H9 (cell line): ENCODE measurements around the gene IL1RAPL2. TPM values are rescaled to one million over a fixed set of nuclear protein-coding genes. Genes with fewer than 3 reads are reported as not detected.

Experiments
- DNase-seq: peaks from one replicate; pipeline ENCODE4 v3.0.0-alpha.2; 2017
- H2AFZ ChIP-seq: one replicate; pipeline ENCODE4 v1.6.1; 2013; ENCODE audit warnings: mild to moderate bottlenecking, low read length, control low read depth, moderate library complexity
- H2AK5ac ChIP-seq: 2 replicates; pipeline ENCODE4 v1.6.1; 2013; ENCODE audit warnings: low read length, control low read depth, mixed read lengths; ENCODE audit not compliant: insufficient read length
- H2BK120ac ChIP-seq: one replicate; pipeline ENCODE4 v1.6.1; 2013; ENCODE audit warnings: low read depth, mild to moderate bottlenecking, low read length, control low read depth, inconsistent platforms; ENCODE audit not compliant: poor library complexity, severe bottlenecking
- H2BK12ac ChIP-seq: 2 replicates; pipeline ENCODE4 v1.6.1; 2013; ENCODE audit warnings: low read length, control low read depth, mixed read lengths, low read depth; ENCODE audit not compliant: insufficient read length
- H2BK15ac ChIP-seq: 2 replicates; pipeline ENCODE4 v1.6.1; 2013; ENCODE audit warnings: low read depth, low read length, control low read depth
- H2BK20ac ChIP-seq: one replicate; pipeline ENCODE4 v1.6.1; 2013; ENCODE audit warnings: low read depth, mild to moderate bottlenecking, low read length, control low read depth, inconsistent platforms; ENCODE audit not compliant: poor library complexity, severe bottlenecking
- H2BK5ac ChIP-seq: 2 replicates; pipeline ENCODE4 v1.6.1; 2013; ENCODE audit warnings: low read length, control low read depth, mixed read lengths; ENCODE audit not compliant: insufficient read length
- H3K14ac ChIP-seq: 2 replicates; pipeline ENCODE4 v1.6.1; 2013; ENCODE audit warnings: low read length, control low read depth; ENCODE audit not compliant: insufficient read depth
- H3K18ac ChIP-seq: 2 replicates; pipeline ENCODE4 v1.6.1; 2013; ENCODE audit warnings: low read depth, mild to moderate bottlenecking, mixed read lengths, low read length, control low read depth; ENCODE audit not compliant: insufficient read length
- H3K23ac ChIP-seq: 2 replicates; pipeline ENCODE4 v1.6.1; 2013; ENCODE audit warnings: low read length, control low read depth, mixed read lengths, low read depth; ENCODE audit not compliant: insufficient read length
- H3K23me2 ChIP-seq: 2 replicates; pipeline ENCODE4 v1.6.1; 2013; ENCODE audit warnings: low read depth, mild to moderate bottlenecking, mixed read lengths, low read length, control low read depth; ENCODE audit not compliant: insufficient read length, poor library complexity, severe bottlenecking
- H3K27ac ChIP-seq: 2 replicates; pipeline ENCODE4 v1.5.1; 2013; ENCODE audit warnings: low read length, control low read depth, mixed read lengths, low read depth; ENCODE audit not compliant: insufficient read length
- H3K27me3 ChIP-seq: 2 replicates; pipeline ENCODE4 v1.6.1; 2013; ENCODE audit warnings: low read length, control low read depth, inconsistent platforms; ENCODE audit not compliant: insufficient read depth
- H3K4ac ChIP-seq: 2 replicates; pipeline ENCODE4 v1.6.1; 2013; ENCODE audit warnings: low read depth, mild to moderate bottlenecking, control low read depth, inconsistent platforms, low read length, moderate library complexity
- H3K4me1 ChIP-seq: 2 replicates; pipeline ENCODE4 v1.6.1; 2013; ENCODE audit warnings: low read length, control low read depth, inconsistent platforms; ENCODE audit not compliant: insufficient read depth
- H3K4me2 ChIP-seq: 2 replicates; pipeline ENCODE4 v1.6.1; 2013; ENCODE audit warnings: low read length, control low read depth, mixed read lengths; ENCODE audit not compliant: insufficient read length, insufficient read depth
- H3K56ac ChIP-seq: 2 replicates; pipeline ENCODE4 v1.6.1; 2013; ENCODE audit warnings: low read depth, mild to moderate bottlenecking, mixed read lengths, low read length, control low read depth; ENCODE audit not compliant: insufficient read length
- H3K79me1 ChIP-seq: 2 replicates; pipeline ENCODE4 v1.6.1; 2013; ENCODE audit warnings: low read depth, mild to moderate bottlenecking, moderate library complexity, low read length, control low read depth, inconsistent platforms; ENCODE audit not compliant: insufficient read depth, poor library complexity, severe bottlenecking
- H3K79me2 ChIP-seq: 2 replicates; pipeline ENCODE4 v1.6.1; 2013; ENCODE audit warnings: low read length, control low read depth, inconsistent platforms; ENCODE audit not compliant: insufficient read depth
- H3K9ac ChIP-seq: 2 replicates; pipeline ENCODE4 v1.6.1; 2013; ENCODE audit warnings: low read length, control low read depth, mixed read lengths; ENCODE audit not compliant: insufficient read length; ENCODE audit errors: extremely low read depth
- H3K9me3 ChIP-seq: one replicate; pipeline ENCODE4 v1.6.1; 2013; ENCODE audit warnings: low read depth, low read length, inconsistent platforms; ENCODE audit not compliant: control insufficient read depth
- H3T11ph ChIP-seq: one replicate; pipeline ENCODE4 v1.6.1; 2013; ENCODE audit warnings: mild to moderate bottlenecking, low read length, control low read depth, inconsistent platforms
- H4K20me1 ChIP-seq: one replicate; pipeline ENCODE4 v1.6.1; 2013; ENCODE audit not compliant: control insufficient read depth, insufficient read length, insufficient read depth
- H4K5ac ChIP-seq: 2 replicates; pipeline ENCODE4 v1.6.1; 2013; ENCODE audit warnings: low read depth, mild to moderate bottlenecking, mixed read lengths, low read length, control low read depth; ENCODE audit not compliant: insufficient read length
- H4K8ac ChIP-seq: replicated peaks from 2 replicates; pipeline ENCODE4 v1.6.1; 2013; ENCODE audit warnings: low read length, control low read depth, mixed read lengths, low read depth; ENCODE audit not compliant: insufficient read length
- H4K91ac ChIP-seq: 2 replicates; pipeline ENCODE4 v1.6.1; 2013; ENCODE audit warnings: low read depth, mild to moderate bottlenecking, moderate library complexity, mixed read lengths, low read length, control low read depth; ENCODE audit not compliant: insufficient read length
- H3K27ac Mint-ChIP-seq, 3 experiments: 2 replicates in 2 of 3; 3 replicates in 1 of 3; pipeline ENCODE4 v1.8.0; 2020 to 2021; ENCODE audit warnings: mixed read lengths in 3 of 3, mild to moderate bottlenecking in 1 of 3, moderate library complexity in 1 of 3
- H3K27me3 Mint-ChIP-seq: 2 replicates; pipeline ENCODE4 v1.8.0; 2021; ENCODE audit warnings: low read depth, mild to moderate bottlenecking, moderate library complexity, mixed read lengths
- H3K36me3 Mint-ChIP-seq, 3 experiments: 2 replicates in 2 of 3; 3 replicates in 1 of 3; pipeline ENCODE4 v1.8.0; 2020 to 2021; ENCODE audit warnings: low read depth in 3 of 3, mixed read lengths in 3 of 3; ENCODE audit not compliant: insufficient read depth in 1 of 3
- H3K4me1 Mint-ChIP-seq, 2 experiments: 2 replicates each; pipeline ENCODE4 v1.8.0; 2020; ENCODE audit warnings: mixed read lengths in 2 of 2
- H3K4me3 Mint-ChIP-seq, 2 experiments: 2 replicates in 1 of 2; 3 replicates in 1 of 2; pipeline ENCODE4 v1.8.0; 2020 to 2021; ENCODE audit warnings: mild to moderate bottlenecking in 2 of 2, mixed read lengths in 2 of 2, moderate library complexity in 1 of 2
- H3K9me3 Mint-ChIP-seq, 2 experiments: 2 replicates in 1 of 2; 3 replicates in 1 of 2; pipeline ENCODE4 v1.8.0; 2020; ENCODE audit warnings: mild to moderate bottlenecking in 2 of 2, mixed read lengths in 2 of 2, moderate library complexity in 1 of 2
- CTCF ChIP-seq: fragments of 200-600 bp; sonication (generic); conservative IDR thresholded peaks from 3 replicates; pipeline ENCODE4 v1.8.0; 2021; ENCODE audit warnings: antibody characterized with exemption, mild to moderate bottlenecking
- WGBS: extraction: QIAGEN DNeasy Blood & Tissue Kit; methylation state at CpG from one replicate; pipeline ENCODE4 v1.1.7; 2013; ENCODE audit warnings: missing lambda C conversion rate, low lambda C conversion rate, mixed read lengths; ENCODE audit not compliant: insufficient read length; ENCODE audit errors: extremely low coverage; 5-methylcytosine and 5-hydroxymethylcytosine counted together
- total RNA-seq: library from RNA; stranded (reverse); gene quantifications from 2 replicates; pipeline ENCODE4 v1.2.1, GENCODE V29; 2021

The IL1RAPL2 gene
- total RNA-seq, 1 experiment from 2014 or later, result not detected

GRCh38 chrX:105647749-105648148 lies 1081.8 kb downstream of the IL1RAPL2 start:
- H2BK12ac ChIP-seq, result no peak overlapping the region
- no peak overlapping the region for H3K14ac ChIP-seq
- peaks cover 0 to 2% (median 0%) of the 10 kb centered on the region in 3 experiments; a peak in 1 of 7 replicates for H3K36me3 Mint-ChIP-seq
- H3K79me2 ChIP-seq, result no peaks in the 10 kb centered on the region
- H4K20me1 ChIP-seq, result no peaks in the 10 kb centered on the region
- H3K27me3 ChIP-seq, result no peaks in the 10 kb centered on the region
- H3T11ph ChIP-seq, result no peak overlapping the region
- no peak for TF ChIP-seq CTCF
- no peak overlapping the region for H3K18ac ChIP-seq
- H4K91ac ChIP-seq, result no peak overlapping the region
- no peak overlapping the region for H2AK5ac ChIP-seq
- no peak for DNase-seq
- no peak overlapping the region for H3K27ac Mint-ChIP-seq
- no peak overlapping the region for H4K8ac ChIP-seq
- H3K4me3 Mint-ChIP-seq, result no peak overlapping the region
- no peak overlapping the region for H3K9ac ChIP-seq
- H3K4me1 ChIP-seq, result peaks cover 3% of the 10 kb centered on the region; the same call in 1 of the 2 replicates
- no peak overlapping the region for H3K4me2 ChIP-seq
- H3K9me3 Mint-ChIP-seq, result peaks cover 2 to 34% of the 10 kb centered on the region in 2 experiments; a peak in 3 of 5 replicates
- H3K23ac ChIP-seq, result no peak overlapping the region
- H3K9me3 ChIP-seq, result no peaks in the 10 kb centered on the region
- H3K79me1 ChIP-seq, result no peaks in the 10 kb centered on the region
- no peak overlapping the region for H2BK5ac ChIP-seq
- H2BK20ac ChIP-seq, result no peak overlapping the region
- H2BK120ac ChIP-seq, result no peak overlapping the region
- H3K56ac ChIP-seq, result no peak overlapping the region
- no peak overlapping the region for H2BK15ac ChIP-seq
- no peak overlapping the region for H3K4ac ChIP-seq
- H2AFZ ChIP-seq, result no peak overlapping the region
- H3K4me1 Mint-ChIP-seq, result peaks cover 10 to 12% of the 10 kb centered on the region in 2 experiments
- no peaks in the 10 kb centered on the region for H3K27me3 Mint-ChIP-seq
- H4K5ac ChIP-seq, result no peak overlapping the region
- no peak overlapping the region for H3K27ac ChIP-seq
- WGBS, result no CpG with 5 or more reads among the region's 2 CpGs
- no peaks in the 10 kb centered on the region for H3K23me2 ChIP-seq
